ENCODE data around the gene TSPAN2.

Gene TSPAN2

GRCh38 chr1:115089420-115090185 is at the start of gene TSPAN2:
Gene TSPAN2 (minus strand): TSS chr1:115089503. CDS start chr1:115089432, 71 bp downstream.
- no peak for TF ChIP-seq CTCF (IDR thresholded peaks at IDR 0.05)

DNA sequence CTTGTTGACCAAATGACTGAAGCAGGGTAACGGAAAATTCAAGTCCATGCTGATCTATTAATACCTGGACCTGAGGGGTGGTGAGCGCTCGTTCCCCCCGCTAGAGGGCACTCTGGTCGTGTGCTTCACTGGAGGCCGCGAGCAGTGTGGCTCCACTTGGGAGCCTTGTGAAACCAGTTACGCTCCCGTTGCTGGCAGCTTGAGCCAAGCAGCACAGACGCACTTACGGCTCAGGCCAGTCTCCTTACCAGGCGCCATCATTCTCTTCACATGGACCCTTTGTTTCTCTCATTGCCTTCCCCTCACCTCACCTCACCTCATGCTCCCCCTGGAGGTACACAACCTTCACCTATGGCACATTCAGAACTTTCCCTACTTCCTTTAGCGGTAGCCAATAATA is 49.7 kb upstream of the TSPAN2 start:
- TF ChIP-seq CTCF (IDR thresholded peaks at IDR 0.05): peak; percentile 92

DNA sequence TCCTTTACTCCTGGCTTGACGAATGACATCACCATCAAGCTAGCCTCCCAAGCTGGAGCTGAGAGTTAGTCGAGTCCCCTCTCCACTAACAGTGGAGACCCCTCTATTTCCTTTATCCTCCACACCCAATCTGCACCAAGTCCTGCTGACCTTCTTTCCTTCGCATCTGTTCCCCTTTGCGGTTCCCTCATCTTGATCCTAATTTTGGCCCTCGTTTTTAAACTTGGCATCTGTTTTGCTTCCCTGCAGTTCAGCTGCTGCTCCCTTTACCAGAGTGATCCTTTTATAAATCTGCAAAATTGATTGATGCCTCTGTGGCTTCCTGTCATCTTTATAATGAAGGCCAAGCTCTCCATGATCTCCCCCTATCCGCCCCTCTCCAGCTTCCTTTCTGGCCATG is 49.0 kb upstream of the TSPAN2 start:
- TF ChIP-seq CTCF (IDR thresholded peaks at IDR 0.05): no peak

DNA sequence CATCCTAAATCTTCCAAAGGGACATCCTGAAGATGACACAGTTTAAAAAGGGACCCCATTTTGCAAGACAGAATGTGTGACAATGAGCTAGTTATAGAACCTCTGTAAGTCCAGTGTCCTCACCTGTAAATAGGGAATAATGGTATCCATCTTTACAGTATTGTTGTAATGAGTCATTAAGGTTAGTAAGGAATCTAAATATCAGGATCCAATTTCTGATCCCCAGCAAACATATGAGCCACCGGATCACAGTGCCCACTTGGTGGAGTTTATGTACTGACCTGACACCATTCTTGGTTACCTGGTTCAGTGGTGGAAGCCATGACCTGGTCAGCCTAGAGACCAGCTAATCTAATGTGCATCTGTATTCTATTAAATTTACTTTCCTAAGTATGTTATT is 47.9 kb upstream of the TSPAN2 start:
- no peak for TF ChIP-seq CTCF (IDR thresholded peaks at IDR 0.05)

DNA sequence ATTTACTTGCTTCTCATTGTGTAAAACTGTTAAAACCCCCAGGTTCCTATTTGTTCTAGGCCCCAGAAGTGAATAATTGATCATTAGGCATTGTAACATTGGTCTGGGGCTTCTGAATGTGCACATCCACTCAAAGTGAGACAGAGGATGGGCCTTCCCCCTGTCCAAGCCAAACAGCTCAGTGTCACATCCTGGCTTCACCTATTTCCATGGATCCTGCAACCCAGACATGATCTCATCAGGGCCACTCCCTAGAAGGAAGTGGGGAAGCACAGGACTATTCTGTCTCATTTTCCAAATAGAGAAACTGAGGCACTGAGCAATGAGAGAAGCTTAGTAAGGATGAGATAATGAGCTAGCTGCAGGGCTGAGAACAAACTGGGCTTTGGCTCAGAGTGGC is 47.4 kb upstream of the TSPAN2 start:
- no peak for TF ChIP-seq CTCF (IDR thresholded peaks at IDR 0.05)

GRCh38 chr1:115136106-115136505 is 46.8 kb upstream of the TSPAN2 start:
- TF ChIP-seq CTCF (IDR thresholded peaks at IDR 0.05): no peak

GRCh38 chr1:115135681-115136080 is 46.4 kb upstream of the TSPAN2 start:
- TF ChIP-seq CTCF (IDR thresholded peaks at IDR 0.05): no peak
